GM12875 (cell line): ENCODE results near the gene MEF2C.

Experiments used
- H3K4me3 ChIP-seq: one replicate; pipeline ENCODE4 v1.5.1; 2011; ENCODE audit warnings: low read depth, low read length, control low read depth
- TF ChIP-seq, protein P1 (sequence below): IDR thresholded peaks from 2 replicates; pipeline ENCODE4 v1.5.1; 2011; ENCODE audit warnings: low read depth, mild to moderate bottlenecking, control low read depth, inconsistent platforms, low read length, moderate library complexity, borderline replicate concordance; ENCODE audit not compliant: insufficient read depth

MEF2C gene

GRCh38 chr5:88688156-88688983 is 194.6 kb downstream of the MEF2C start:
- no peak overlapping the region for H3K4me3 ChIP-seq
- TF ChIP-seq, protein P1, sequence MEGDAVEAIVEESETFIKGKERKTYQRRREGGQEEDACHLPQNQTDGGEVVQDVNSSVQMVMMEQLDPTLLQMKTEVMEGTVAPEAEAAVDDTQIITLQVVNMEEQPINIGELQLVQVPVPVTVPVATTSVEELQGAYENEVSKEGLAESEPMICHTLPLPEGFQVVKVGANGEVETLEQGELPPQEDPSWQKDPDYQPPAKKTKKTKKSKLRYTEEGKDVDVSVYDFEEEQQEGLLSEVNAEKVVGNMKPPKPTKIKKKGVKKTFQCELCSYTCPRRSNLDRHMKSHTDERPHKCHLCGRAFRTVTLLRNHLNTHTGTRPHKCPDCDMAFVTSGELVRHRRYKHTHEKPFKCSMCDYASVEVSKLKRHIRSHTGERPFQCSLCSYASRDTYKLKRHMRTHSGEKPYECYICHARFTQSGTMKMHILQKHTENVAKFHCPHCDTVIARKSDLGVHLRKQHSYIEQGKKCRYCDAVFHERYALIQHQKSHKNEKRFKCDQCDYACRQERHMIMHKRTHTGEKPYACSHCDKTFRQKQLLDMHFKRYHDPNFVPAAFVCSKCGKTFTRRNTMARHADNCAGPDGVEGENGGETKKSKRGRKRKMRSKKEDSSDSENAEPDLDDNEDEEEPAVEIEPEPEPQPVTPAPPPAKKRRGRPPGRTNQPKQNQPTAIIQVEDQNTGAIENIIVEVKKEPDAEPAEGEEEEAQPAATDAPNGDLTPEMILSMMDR: no peak

GRCh38 chr5:88687373-88687911 is 195.5 kb downstream of the MEF2C start:
- H3K4me3 ChIP-seq: no peak overlapping the region
- TF ChIP-seq, protein P1: no peak

DNA sequence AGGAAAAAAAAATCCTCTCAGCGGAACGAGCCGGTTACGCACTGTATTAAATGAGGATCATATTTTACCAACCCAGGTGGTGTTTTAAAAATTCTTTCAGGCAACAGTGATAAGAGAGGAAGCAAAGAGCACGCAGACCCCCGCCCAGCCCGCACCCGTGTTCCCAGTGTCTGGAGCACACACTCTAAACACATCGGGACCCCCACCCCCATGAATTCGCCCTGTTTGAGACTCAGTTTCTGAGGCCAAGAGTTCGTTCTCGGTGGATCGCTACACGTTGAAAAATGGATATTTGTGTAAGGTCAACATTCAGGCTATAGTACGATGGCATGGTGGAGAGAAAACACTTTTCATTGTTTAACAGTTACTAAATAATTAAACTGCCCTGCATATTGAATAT is 196.3 kb downstream of the MEF2C start:
- no peak overlapping the region for H3K4me3 ChIP-seq
- TF ChIP-seq, protein P1: no peak

DNA sequence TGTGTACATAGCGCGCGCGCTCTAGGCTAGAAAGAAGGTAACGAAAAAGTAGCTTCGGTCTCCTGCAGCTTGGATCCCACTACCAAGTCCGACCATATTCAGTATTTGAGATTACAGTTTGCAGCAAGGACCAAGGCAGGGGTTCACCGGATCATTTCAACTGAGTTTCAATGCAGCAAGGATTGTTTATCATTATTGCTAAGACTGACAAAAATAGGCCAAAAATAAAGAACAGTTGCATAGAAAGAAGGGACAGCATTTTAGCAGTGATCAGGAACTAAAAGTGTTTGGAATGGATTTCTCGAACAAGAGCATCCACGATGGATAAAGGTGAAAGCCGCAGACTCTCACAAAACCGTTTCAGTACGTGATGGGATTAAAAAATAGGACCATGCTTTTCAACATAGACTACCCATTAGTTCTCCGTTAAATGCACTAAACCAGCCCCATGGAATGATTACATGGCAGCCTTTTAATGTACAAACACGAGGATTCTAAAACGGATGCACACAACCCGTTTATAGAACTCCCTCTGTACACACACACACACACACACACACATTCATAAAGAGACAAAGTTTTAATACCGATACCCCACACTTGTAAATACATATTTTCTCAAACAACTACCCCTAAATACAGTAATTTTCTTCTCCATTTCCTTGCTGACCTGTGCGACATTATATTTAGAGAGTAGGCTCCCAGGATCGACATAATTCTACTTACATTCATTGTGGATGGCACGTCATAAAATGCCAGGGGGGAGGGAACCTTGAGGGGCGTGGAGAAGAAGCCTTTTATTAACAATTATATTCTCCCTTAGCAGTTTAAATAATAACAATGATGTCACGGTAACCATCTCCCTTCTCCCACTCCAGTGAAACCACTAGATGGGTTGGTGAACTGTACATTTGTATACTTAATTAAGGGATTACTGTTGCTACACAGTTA is 197.1 kb downstream of the MEF2C start:
- no peak overlapping the region for H3K4me3 ChIP-seq
- TF ChIP-seq, protein P1: no peak

DNA sequence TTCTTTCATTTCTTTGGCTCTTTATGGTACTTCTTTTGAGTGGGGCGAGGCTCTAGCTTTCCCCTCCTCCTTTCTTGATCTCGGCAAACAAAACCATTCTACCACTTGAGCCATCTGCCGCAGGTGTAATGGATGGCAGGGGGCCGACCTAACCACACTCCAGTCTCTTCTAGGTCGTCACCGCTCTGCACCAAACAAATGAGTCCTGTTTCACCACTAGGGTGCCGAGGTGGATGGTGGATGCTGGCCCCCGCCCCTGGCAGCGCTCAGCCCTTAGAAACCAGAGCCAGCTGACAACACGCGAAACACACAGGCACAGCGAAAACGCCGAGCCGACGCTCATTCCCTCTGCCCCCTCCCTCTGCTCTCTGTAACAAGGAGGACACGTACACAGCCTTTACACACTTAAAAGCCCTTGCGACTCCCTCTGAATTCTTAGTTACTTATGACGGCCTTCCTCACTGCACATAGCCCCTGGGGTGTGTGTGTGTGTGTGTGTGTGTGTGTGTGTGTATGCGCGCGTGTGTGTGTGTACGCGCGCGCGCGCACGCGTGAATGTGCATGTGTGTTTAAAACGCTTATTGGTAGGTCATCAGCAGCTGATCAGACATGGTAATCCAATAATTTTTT is 199.4 kb downstream of the MEF2C start:
- no peak overlapping the region for H3K4me3 ChIP-seq
- TF ChIP-seq, protein P1: peak; percentile 14; the same call in 1 of the 2 replicates

DNA sequence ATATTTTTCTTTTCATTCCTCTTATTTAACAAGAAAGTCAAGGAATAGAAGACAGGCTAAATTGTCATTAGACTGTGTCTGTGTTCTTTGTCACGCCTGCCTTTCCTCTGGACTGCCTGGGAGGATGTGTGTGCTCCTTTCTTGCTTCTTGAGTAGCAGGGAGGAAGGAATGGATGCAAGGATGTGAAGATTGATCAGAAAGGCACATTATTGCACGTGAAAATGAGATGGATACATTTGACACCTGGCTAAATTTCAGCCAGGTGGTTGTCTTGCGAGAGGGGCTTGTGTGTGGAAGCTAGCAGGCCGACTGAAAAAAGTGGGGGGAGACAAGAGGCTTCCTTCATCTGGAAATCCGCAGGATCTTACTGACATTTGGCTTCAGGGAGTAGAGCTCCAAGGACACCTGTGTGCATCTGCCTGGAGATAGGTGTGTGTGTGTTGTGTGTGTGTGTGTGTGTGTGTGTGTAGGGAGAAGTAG is 200.1 kb downstream of the MEF2C start:
- TF ChIP-seq, protein P1: no peak
- H3K4me3 ChIP-seq: no peak overlapping the region
